NB4 (cell line): Measurements from ENCODE around the gene HSCB.
"Not testable (repeated sequence)": the region's sequence is repeated elsewhere in the genome, so short reads cannot be mapped to it uniquely, and the experiment has no call there.

Experiments used
- DNase-seq: peaks from one replicate; pipeline ENCODE4 v3.0.0; 2010; ENCODE audit warnings: low read depth
- H3K4me3 ChIP-seq: one replicate; pipeline ENCODE4 v1.5.1; 2011; ENCODE audit warnings: mild to moderate bottlenecking, low read depth, low read length, moderate library complexity
- MYC ChIP-seq: IDR thresholded peaks from 2 replicates; pipeline ENCODE4 v1.6.1; 2011; ENCODE audit warnings: low read depth, low read length
- POLR2A ChIP-seq: IDR thresholded peaks from 2 replicates; pipeline ENCODE4 v1.6.1; 2011; ENCODE audit warnings: mild to moderate bottlenecking; ENCODE audit not compliant: insufficient read length; ENCODE audit errors: extremely low read depth
- TF ChIP-seq, protein P1 (sequence below): IDR thresholded peaks from 2 replicates; pipeline ENCODE4 v1.6.1; 2011; ENCODE audit warnings: low read depth, low read length
- TF ChIP-seq, protein P2 (sequence below): IDR thresholded peaks from one replicate; pipeline ENCODE4 v1.5.1; 2012; ENCODE audit warnings: low read depth, low read length

HSCB gene

DNA sequence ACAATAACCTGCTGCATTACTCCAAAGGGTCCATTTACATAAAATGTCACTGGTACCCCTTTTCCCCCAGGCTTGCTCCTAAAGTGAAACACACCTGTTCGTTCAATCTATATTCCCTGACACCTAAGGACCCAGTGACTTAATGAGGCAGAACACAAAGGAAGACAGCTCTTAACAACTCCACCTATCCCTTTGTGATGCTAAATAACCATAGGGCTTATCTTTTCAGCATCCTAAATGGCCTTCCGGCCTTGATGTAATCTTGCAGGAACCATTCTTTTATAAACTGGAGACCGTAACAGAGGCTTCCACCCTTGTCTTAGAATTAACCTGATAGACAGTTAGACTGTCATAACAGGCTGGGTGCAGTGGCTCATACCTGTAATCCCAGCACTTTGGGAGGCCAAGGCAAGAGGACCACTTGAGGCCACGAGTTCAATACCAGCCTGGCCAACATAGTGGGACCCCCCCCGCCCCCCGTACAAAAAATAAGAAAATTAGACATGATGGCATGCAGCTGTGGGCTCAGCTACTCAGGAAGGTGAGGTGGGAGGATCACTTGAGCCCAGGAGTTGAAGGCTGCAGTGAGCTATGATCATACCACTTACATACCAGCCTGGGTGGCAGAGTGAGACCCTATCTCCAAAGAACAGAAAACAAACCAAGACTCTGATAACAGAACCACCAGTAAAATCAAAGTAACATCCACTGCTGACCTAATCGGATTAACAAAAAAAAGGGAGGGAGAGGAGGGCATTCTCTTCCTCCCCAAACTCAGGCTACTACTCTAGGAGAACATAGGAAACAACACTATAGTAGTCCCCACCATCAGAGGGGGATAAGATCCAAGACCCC lies 5.3 kb upstream of the HSCB start:
- no peak for DNase-seq
- TF ChIP-seq, protein P1, sequence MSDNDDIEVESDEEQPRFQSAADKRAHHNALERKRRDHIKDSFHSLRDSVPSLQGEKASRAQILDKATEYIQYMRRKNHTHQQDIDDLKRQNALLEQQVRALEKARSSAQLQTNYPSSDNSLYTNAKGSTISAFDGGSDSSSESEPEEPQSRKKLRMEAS = no peak
- no peak for TF ChIP-seq MYC
- TF ChIP-seq, protein P2, sequence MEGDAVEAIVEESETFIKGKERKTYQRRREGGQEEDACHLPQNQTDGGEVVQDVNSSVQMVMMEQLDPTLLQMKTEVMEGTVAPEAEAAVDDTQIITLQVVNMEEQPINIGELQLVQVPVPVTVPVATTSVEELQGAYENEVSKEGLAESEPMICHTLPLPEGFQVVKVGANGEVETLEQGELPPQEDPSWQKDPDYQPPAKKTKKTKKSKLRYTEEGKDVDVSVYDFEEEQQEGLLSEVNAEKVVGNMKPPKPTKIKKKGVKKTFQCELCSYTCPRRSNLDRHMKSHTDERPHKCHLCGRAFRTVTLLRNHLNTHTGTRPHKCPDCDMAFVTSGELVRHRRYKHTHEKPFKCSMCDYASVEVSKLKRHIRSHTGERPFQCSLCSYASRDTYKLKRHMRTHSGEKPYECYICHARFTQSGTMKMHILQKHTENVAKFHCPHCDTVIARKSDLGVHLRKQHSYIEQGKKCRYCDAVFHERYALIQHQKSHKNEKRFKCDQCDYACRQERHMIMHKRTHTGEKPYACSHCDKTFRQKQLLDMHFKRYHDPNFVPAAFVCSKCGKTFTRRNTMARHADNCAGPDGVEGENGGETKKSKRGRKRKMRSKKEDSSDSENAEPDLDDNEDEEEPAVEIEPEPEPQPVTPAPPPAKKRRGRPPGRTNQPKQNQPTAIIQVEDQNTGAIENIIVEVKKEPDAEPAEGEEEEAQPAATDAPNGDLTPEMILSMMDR = no peak
- no peak for TF ChIP-seq POLR2A
- no peak overlapping the region for H3K4me3 ChIP-seq

DNA sequence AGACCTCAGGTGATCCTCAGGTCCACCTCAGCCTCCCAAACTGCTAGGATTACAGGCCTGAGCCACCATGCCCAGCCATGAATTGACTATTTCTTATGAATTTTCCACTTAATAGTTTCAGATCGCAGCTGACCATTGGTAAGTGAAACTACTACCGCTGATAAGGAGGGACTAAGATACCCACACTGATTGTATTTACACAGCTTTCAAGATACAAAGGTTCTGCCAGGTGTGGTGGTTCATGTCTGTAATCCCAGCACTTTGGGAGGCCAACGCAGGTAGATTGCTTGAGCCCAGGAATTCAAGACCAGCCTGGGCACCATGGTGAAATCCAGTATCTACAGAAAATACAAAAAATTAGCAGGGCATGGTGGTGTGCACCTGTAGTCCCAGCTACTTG lies 4.1 kb upstream of the HSCB start:
- H3K4me3 ChIP-seq = no peak overlapping the region
- TF ChIP-seq POLR2A = no peak
- TF ChIP-seq, protein P1 = no peak
- no peak for DNase-seq

DNA sequence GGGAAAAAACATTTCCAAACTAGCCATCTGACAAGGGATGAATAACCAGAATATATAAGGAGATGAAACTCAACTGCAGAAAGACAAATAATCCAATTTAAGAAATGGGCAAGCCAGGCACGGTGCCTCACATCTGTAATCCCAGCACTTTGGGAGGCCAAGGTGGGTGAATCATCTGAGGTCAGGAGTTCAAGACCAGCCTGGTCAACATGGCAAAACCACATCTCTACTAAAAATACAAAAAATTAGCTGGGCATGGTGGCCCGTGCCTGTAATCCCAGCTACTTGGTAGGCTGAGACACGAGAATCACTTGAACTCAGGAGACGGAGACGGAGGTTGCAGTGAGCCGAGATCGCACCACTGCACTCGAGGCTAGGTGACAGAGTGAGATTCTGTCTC lies 3.0 kb upstream of the HSCB start:
- not testable (repeated sequence) for DNase-seq, H3K4me3 ChIP-seq

DNA sequence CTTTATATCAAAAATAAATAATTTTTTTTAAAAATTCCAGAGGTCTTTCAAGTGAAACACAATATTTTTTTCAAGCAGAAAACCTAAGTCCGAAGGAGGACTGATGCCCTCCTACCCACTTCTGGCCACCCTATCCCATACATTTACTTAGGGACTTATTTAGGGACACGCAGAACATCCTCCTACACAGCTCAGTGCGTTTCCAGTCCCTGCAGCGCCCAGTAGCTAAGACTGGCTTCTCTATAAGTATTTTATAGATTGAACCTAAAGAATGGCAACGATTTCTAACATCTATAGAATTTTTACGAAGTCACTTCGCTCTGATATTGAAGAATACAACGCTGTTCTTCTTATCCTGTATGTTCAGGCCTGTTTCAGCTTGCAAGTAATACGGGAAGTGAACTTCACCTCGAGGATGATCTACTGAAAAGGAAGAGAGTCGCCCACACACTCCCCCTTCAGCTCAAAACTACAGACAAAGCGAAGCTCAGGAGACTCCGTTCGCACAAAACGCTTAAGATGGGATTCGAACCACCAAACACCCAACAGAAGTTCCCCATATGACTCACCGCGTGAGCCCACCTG lies 547 bp upstream of the HSCB start:
- no peak for DNase-seq
- TF ChIP-seq, protein P1 = no peak; the same call in 1 of the 2 replicates
- TF ChIP-seq MYC = no peak
- peak overlapping the region; percentile 98 for H3K4me3 ChIP-seq

DNA sequence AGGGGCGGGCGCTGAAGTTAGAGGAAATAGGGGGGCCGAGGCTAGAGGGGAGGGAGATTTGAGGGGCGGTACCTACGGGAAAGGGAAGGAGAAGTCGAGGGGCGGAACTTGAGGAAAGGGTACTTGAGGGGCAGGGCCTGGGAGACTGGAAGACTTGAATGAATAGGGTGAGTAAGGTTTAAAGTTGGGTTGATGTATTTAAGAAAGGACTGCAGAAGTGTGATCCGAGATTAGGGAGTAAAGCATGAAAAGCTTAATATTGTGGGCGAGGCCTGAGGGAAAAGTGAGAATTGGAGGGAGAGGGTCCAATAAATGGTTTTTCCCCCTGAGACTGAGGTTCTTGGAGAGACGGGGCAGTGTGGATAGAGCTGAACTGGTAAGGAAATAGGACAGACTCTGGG lies 723 bp downstream of the HSCB start:
- DNase-seq = no peak
- peak overlapping the region; percentile 98 for H3K4me3 ChIP-seq
- TF ChIP-seq, protein P2 = no peak
- TF ChIP-seq POLR2A (no peak), MYC (no peak)
- TF ChIP-seq, protein P1 = no peak

DNA sequence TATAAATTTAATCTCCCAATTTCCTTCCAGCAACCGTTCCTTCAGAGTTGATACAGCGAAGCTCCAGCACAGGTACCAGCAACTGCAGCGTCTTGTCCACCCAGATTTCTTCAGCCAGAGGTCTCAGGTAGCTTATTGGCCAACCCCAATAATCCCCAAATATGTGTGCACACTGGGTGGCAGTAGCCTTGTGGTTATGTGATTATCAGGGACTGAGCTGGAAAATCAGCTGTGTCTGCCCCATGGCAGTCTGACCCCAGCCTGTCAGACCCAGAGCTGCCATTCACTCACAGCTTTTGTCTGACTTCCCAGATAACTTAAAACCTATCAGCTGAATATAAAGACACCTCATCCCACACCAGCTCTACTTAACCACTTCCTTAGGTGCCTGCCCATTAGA lies 2.0 kb downstream of the HSCB start:
- no peak for TF ChIP-seq MYC
- TF ChIP-seq, protein P1 = no peak
- TF ChIP-seq, protein P2 = no peak
- TF ChIP-seq POLR2A = no peak
- no peak for DNase-seq
- H3K4me3 ChIP-seq = no peak overlapping the region

DNA sequence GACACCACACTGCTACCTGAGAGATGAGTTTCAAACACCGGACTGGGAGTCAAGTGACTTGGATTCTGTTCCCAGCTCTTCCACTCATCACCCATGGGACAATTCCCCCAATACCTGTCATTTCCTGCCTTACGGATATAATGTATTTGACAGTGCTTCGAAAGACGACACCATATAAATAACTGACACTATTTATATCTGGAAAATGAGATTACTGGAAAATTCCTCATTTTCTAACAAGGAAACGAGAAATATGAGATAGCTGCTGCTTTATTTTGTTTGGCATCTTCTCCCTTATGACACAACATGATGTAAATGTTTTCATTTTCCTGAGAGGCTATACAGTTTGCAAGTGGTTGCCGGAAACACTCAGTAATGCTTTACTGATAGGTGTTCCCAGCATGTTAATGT lies 8.6 kb downstream of the HSCB start:
- H3K4me3 ChIP-seq = no peak overlapping the region
- TF ChIP-seq POLR2A (no peak), MYC (no peak)
- TF ChIP-seq, protein P1 = no peak
- TF ChIP-seq, protein P2 = no peak
- no peak for DNase-seq

DNA sequence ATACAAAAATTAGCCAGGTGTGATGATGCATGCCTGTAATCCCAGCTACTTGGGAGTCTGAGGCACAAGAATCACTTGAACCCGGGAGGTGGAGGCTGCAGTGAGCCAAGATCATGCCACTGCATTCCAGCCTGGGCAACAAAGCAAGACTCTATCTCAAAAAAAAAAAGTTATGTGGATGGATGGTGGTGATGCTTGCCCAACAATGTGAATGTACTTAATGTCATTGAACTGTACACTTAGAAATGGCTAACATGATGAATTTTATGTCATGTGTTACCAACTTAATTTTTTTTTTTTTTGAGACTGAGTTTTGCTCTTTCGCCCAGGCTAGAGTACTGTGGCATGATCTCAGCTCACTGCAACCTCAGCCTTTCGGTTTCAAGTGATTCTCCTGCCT lies 12.7 kb downstream of the HSCB start:
- not testable (repeated sequence) for H3K4me3 ChIP-seq, DNase-seq
